ENCODE measurements around the gene ANKRD33B.

Gene ANKRD33B

DNA sequence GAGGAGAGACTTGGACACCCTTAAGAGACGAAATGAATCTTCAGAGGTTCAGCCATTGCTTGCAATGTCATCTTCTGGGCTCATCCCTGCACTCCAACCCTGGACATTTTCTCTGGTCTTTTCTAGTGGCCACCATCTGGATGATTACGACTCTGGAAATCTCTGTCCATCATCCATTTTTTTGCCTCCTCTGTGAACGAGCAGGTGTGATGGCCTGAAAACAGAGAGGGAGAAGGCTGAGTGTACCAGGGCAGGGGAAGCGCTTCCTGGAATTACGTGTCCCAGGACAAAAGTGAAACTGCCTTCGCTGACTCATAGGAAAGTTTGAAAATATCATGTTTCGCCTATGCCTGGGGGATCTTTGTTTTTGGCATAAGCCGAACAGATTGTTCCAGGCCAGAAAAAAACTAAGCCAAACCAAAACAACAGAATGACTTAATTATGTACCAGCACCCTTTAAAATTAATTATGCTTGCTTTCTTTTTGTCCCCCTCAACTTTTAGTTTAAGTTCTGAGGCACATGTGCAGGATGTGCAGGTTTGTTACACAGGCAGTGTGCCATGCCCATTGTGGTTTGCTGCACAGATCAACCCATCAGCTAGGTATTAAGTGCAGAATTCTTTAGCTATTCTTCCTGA lies 31.9 kb downstream of the ANKRD33B start:
- DNase-seq (ENCODE audit: low read depth), result peak; percentile 77
- peak overlapping the region; percentile 35 for H3K4me3 ChIP-seq (ENCODE audit: low read depth, low read length)
- TF ChIP-seq CTCF (IDR thresholded peaks at IDR 0.05; ENCODE audit: insufficient read depth, low read depth, low read length, missing control alignments), result no peak

DNA sequence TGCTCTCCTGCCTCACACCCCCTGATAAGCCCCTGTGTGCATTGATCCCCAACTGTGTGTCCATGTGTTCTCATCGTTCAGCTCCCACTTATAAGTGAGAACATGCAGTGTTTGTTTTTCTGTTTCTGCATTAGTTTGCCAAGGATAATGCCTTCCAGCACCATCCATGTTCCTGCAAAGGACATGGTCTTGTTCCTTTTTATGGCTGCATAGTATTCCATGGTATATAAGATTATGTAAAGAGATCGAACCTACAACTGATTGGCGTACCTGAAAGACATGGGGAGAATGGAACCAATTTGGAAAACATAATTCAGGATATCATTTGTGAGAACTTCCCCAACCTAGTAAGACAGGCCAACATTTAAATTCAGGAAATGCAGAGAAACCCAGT lies 32.4 kb downstream of the ANKRD33B start:
- TF ChIP-seq CTCF (IDR thresholded peaks at IDR 0.05; ENCODE audit: insufficient read depth, low read depth, low read length, missing control alignments), result no peak
- H3K4me3 ChIP-seq (ENCODE audit: low read depth, low read length), result peak overlapping the region; percentile 35
- DNase-seq (ENCODE audit: low read depth), result no peak

- TF ChIP-seq CTCF (IDR thresholded peaks at IDR 0.05; ENCODE audit: insufficient read depth, low read depth, low read length, missing control alignments), result no peak
- H3K4me3 ChIP-seq (ENCODE audit: low read depth, low read length), result no peak overlapping the region
- no peak for DNase-seq (ENCODE audit: low read depth)
Measured at GRCh38 chr5:10596886-10597451, 33.1 kb downstream of the ANKRD33B start.

DNA sequence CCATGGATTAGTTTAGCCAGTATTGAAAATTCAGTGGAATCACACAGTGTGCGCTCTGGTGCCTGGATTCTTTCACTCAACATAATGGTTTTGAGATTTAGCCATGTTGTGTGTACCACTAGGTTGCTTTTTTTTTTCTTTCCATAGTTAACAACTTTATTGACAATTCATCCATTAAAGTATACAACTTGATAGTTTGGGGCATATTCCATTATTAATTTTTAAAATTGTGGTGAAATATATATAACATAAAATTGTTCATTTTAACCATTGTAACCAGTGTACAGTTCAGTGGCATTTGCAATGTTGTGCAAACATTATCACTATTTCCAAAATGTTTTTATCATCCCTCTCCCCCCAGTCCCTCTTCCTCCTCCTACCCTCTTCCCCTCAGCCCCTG lies 35.2 kb downstream of the ANKRD33B start:
- DNase-seq (ENCODE audit: low read depth), result no peak
- no peak overlapping the region for H3K4me3 ChIP-seq (ENCODE audit: low read depth, low read length)
- TF ChIP-seq CTCF (IDR thresholded peaks at IDR 0.05; ENCODE audit: insufficient read depth, low read depth, low read length, missing control alignments), result no peak

- TF ChIP-seq CTCF (IDR thresholded peaks at IDR 0.05; ENCODE audit: insufficient read depth, low read depth, low read length, missing control alignments), result no peak
- no peak for DNase-seq (ENCODE audit: low read depth)
Measured at GRCh38 chr5:10599862-10600284, 36.0 kb downstream of the ANKRD33B start.

DNA sequence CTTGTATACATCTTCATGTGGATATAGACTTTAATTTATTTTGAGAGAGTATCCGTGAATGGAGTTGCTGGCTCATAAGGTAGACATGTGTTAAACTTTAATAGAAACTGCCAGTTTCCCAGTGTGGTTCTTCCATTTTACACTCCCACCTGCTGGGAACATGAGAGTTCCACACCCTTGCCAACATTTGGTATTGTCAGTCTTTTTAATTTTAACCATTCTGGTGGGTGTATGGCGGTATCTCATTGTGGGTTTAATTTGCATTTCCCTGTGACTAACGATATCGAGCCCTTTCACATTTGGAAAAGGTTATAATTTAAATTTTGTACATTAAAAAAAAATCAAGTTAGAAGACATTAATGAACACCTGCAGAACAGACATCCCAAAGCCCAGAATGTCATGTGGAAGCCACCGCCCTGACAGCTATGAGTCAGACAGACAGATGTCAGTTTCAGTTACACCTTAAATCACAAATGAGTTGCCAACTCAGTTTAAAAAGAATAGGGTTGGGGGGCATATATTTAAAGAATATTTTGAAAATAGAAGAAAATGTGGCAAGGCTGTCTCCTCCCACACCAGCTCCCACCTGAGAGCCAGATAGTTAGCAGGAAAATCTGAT lies 36.9 kb downstream of the ANKRD33B start:
- peak; percentile 83 for DNase-seq (ENCODE audit: low read depth)
- peak overlapping the region; percentile 50 for H3K4me3 ChIP-seq (ENCODE audit: low read depth, low read length)

More at GRCh38 chr5:10599862-10600284, 36.0 kb downstream of the ANKRD33B start:
- H3K4me3 ChIP-seq (ENCODE audit: low read depth, low read length), result no peak overlapping the region

More for the DNA sequence above, 36.9 kb downstream of the ANKRD33B start:
- no peak for TF ChIP-seq CTCF (IDR thresholded peaks at IDR 0.05; ENCODE audit: insufficient read depth, low read depth, low read length, missing control alignments)

All from GM12865 (cell line).